Motor neuron (in vitro differentiated cells): Measurements from ENCODE around the gene USP37. TPM values are rescaled to one million over a fixed set of nuclear protein-coding genes. Genes with fewer than 3 reads are reported as not detected.
"Not testable (repeated sequence)": the region's sequence is repeated elsewhere in the genome, so short reads cannot be mapped to it uniquely, and the experiment has no call there.

Experiments used
- ATAC-seq, 8 experiments: fragments of 200-7000 bp; cut with Tn5 transposase; replicated peaks in 6 of 8; 2 replicates each; pipeline ENCODE4 v1.8.0; 2021; ENCODE audit warnings: mild to moderate bottlenecking in 8 of 8, moderate library complexity in 8 of 8
- H3K27ac ChIP-seq, 2 donors: fragments of 250-450 bp; sonication (Bioruptor Pico); 2 replicates each; pipeline ENCODE4 v1.9.0; 2021; ENCODE audit warnings: antibody characterized with exemption in 2 of 2, mild to moderate bottlenecking in 2 of 2, moderate library complexity in 1 of 2
- H3K4me1 ChIP-seq, 2 donors: fragments of 250-450 bp; sonication (Bioruptor Pico); replicated peaks in 1 of 2; 2 replicates each; pipeline ENCODE4 v1.6.1; 2021; ENCODE audit warnings: antibody characterized with exemption in 2 of 2, mild to moderate bottlenecking in 2 of 2, moderate library complexity in 1 of 2
- H3K4me3 ChIP-seq, 5 donors: fragments of 250-450 bp; sonication (Bioruptor Pico); 2 replicates each; pipeline ENCODE4 v1.9.0; 2021; ENCODE audit warnings: antibody characterized with exemption in 5 of 5, mild to moderate bottlenecking in 5 of 5, moderate library complexity in 4 of 5
- WGBS, 10 experiments: fragments of 450-650 bp; shearing (Covaris generic); methylation state at CpG; one replicate each; pipeline ENCODE4 v1.0.0; 2022; 5-methylcytosine and 5-hydroxymethylcytosine counted together
- in situ Hi-C, 9 experiments: fragments of 400-800 bp; cut with MboI; loops; one replicate each; pipeline ENCODE4 v1.15.0; 2021; ENCODE audit warnings: low sequenced_read_pairs in 9 of 9, low pct_unique_long_range_greater_than_20kb in 2 of 9; ENCODE audit not compliant: unreplicated experiment in 9 of 9
- total RNA-seq, 8 experiments: library from RNA; unstranded; fragments of 300-600 nt; gene quantifications; 2 replicates each; pipeline versions ENCODE4 v1.2.3 to v1.2.4, GENCODE V29; 2022

The USP37 gene
- total RNA-seq, 8 experiments from 2014 or later: 5.0 to 20.7 (median 14.3) TPM

DNA sequence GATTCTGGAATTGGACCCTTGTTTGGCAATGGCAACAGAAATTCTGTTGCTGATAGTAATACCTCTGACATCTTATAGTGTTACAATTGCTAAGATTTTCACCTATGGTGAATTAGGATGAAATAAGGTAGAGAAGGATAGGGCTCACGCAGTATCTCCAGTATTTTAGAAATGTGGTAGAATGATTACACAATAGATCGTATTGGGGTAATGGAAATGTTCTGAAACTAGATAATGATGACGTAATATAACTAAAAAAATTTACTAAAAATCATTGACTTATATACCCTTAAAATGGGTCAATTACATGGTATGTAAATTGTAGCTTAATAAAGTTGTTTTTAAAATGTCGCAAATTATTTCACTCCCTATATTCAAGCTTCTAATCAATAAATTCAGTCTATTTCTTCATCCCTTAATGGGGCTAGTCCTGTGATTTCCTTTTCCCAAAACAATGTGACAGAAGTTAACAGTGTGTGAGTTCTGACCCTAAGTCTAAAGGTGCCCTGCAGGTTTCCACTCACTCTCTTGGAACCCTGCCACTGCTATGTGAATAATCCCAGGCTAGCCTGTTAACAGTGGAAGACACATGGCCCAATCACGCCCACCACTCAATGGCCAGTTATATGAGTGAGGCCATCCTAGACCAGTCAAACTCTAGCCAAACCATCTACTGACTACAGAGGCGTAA lies 31.2 kb downstream of the USP37 start:
- Histone ChIP-seq H3K27ac (no peak overlapping the region), H3K4me3 (no peak overlapping the region), H3K4me1 (no peaks in the 10 kb centered on the region)
- in situ Hi-C loops: no loop called here
- 78 to 100% (median 89%) methylated on average over 1 to 6 of the region's 6 CpGs for WGBS, 10 experiments
- no peak for ATAC-seq

- no peaks in the 10 kb centered on the region for H3K4me1 ChIP-seq
- WGBS, 10 experiments: 90 to 100% (median 100%) methylated on average over 2 of the region's 2 CpGs
- no peak overlapping the region for H3K27ac ChIP-seq
- H3K4me3 ChIP-seq: no peak overlapping the region
- in situ Hi-C loops: no loop called here
- ATAC-seq: no peak
Observed at GRCh38 chr2:218529990-218530389, 38.2 kb downstream of the USP37 start.

GRCh38 chr2:218528409-218528808 lies 39.7 kb downstream of the USP37 start:
- WGBS, 10 experiments: no CpG with 5 or more reads among the region's 2 CpGs
- H3K4me1 ChIP-seq, in situ Hi-C loops, H3K27ac ChIP-seq, H3K4me3 ChIP-seq, ATAC-seq: not testable (repeated sequence)

GRCh38 chr2:218523651-218524050 lies 44.5 kb downstream of the USP37 start:
- no peak for ATAC-seq

GRCh38 chr2:218518876-218519275 lies 49.3 kb downstream of the USP37 start:
- in situ Hi-C loops: no loop called here

More at GRCh38 chr2:218523651-218524050, 44.5 kb downstream of the USP37 start:
- in situ Hi-C loops: no loop called here
- H3K4me1 ChIP-seq: no peaks in the 10 kb centered on the region
- no peak overlapping the region for H3K4me3 ChIP-seq
- H3K27ac ChIP-seq: no peak overlapping the region
- 100% methylated on average over 1 of the region's 1 CpG; no CpG with 5 or more reads in 4 of the 10 experiments for WGBS, 10 experiments

DNA sequence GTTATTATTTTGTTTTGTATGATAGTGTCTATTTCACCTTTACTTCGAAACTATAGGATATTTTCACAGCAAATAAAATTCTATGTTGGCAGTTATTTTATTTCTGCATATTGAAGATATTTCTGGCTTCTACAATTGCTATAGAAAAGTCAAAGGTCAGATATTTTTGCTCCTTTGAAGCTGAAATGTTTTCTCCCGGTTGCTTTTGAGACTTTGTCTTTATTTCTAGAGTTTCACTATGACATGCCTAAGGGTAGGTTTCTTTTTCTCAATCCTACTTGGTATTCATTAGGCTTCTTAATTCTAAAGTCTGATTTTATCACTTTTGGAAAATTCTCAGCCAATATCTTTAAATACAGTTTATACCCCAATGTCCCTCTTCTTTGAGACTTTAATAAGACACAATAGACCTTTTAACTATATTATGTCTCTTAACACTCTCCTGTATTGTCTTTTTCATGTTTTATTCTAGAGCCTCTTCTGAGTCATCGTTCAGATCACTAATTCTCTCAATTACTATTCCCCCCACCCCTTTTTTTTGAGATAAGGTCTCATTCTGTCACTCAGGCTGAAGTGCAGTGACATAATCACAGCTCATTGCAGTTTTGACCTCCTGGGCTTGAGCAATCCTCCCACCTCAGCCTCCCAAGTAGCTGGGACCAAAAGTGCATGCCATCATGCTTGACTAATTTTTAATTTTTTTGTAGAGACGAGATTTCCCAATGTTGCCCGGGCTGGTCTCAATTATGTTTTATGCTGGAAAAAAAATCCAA lies 50.5 kb downstream of the USP37 start:
- in situ Hi-C loops: no loop called here
- H3K27ac ChIP-seq: no peak overlapping the region
- H3K4me3 ChIP-seq: no peak overlapping the region
- H3K4me1 ChIP-seq: no peaks in the 10 kb centered on the region
- no peak for ATAC-seq
- WGBS, 10 experiments: 59 to 98% (median 85%) methylated on average over 1 to 5 of the region's 5 CpGs

More at GRCh38 chr2:218518876-218519275, 49.3 kb downstream of the USP37 start:
- Histone ChIP-seq H3K4me3 (no peak overlapping the region), H3K4me1 (no peaks in the 10 kb centered on the region), H3K27ac (no peak overlapping the region)
- no peak for ATAC-seq
- 33 to 100% (median 100%) methylated on average over 1 of the region's 1 CpG; no CpG with 5 or more reads in 4 of the 10 experiments for WGBS, 10 experiments

GRCh38 chr2:218516614-218517013 lies 51.5 kb downstream of the USP37 start:
- no peak overlapping the region for H3K4me3 ChIP-seq
- H3K27ac ChIP-seq: no peak overlapping the region
- no peaks in the 10 kb centered on the region for H3K4me1 ChIP-seq
- WGBS, 10 experiments: 33 to 100% (median 78%) methylated on average over 1 of the region's 1 CpG; no CpG with 5 or more reads in 5 of the 10 experiments
- in situ Hi-C loops: no loop called here
- peak in 3 of 8 experiments; percentile 21 to 49 (median 23) for ATAC-seq

DNA sequence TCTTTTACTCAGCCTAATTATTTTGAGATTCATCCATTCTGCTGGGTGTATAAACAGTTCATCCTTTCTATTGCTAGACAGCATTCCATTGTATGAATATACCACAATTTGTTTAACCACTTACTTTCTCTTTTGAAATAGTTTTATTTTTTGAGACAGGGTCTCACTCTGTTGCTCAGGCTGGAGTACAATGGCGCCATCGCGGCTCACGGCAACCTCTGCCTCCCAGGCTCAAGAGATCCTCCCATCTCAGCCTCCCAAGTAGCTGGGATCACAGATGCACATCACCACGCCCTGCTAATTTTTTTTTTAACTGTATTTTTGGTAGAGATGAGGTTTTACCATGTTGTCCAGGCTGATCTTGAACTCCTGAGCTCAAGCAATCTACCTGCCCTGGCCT lies 54.5 kb downstream of the USP37 start:
- in situ Hi-C loops: no loop called here
- Histone ChIP-seq H3K27ac (no peak overlapping the region), H3K4me1 (no peaks in the 10 kb centered on the region), H3K4me3 (no peak overlapping the region)
- 91 to 100% (median 97%) methylated on average over 2 to 5 of the region's 5 CpGs; no CpG with 5 or more reads in 3 of the 10 experiments for whole genome bisulfite sequencing, 10 experiments
- ATAC-seq: no peak

DNA sequence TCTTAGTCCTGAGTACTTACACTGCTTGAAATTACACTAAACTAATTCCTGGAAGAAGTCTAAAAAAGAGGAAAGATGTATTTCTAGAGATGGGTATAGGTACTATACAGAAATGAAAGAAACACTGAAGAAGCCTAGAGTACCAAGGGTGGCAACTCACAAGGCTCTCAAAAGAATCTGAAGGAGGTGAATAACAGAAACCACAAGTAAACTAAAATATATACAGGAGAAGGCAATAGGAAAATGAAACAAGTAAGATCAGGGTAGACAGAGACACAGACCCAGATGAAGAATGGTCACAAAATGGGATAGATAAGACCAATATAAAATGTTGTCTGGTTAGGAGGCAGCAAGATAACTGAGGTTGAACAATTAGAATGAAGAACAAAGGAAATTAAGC lies 59.9 kb downstream of the USP37 start:
- ATAC-seq: no peak
- Histone ChIP-seq H3K27ac (no peak overlapping the region), H3K4me1 (no peaks in the 10 kb centered on the region), H3K4me3 (no peak overlapping the region)
- in situ Hi-C loops: no loop called here

DNA sequence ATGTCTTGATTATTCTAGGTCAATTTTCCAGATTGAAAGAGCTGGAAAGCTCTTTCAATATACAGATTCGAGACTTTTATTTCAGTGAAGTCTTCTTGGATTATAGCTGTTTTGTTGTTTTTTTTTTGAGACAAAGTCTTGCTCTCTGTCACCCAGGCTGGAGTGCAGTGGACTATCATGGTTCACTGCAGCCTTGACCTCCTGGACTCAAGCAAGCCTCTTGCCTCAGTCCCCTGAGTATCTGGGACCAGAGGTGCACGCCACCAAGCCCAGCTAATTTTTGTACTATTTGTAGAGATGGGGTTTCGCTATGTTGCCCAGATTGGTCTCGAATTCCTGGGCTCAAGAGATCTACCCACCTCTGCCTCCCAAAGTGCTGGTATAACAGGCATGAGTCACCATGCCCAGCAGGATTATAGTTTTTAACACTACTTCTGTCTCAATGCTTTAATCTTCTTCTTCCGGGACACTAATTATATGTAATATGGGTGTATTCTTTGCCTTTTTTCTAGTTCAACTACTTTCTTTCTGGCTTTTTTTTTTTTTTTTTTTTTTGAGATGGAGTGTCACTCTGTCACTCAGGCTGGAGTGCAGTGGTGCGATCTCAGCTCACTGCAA lies 62.3 kb downstream of the USP37 start:
- WGBS, 10 experiments: 93 to 100% (median 100%) methylated on average over 1 to 6 of the region's 6 CpGs; no CpG with 5 or more reads in 3 of the 10 experiments
- no peak overlapping the region for H3K4me3 ChIP-seq
- no peaks in the 10 kb centered on the region for H3K4me1 ChIP-seq
- H3K27ac ChIP-seq: no peak overlapping the region
- in situ Hi-C loops: no loop called here
- no peak for ATAC-seq

DNA sequence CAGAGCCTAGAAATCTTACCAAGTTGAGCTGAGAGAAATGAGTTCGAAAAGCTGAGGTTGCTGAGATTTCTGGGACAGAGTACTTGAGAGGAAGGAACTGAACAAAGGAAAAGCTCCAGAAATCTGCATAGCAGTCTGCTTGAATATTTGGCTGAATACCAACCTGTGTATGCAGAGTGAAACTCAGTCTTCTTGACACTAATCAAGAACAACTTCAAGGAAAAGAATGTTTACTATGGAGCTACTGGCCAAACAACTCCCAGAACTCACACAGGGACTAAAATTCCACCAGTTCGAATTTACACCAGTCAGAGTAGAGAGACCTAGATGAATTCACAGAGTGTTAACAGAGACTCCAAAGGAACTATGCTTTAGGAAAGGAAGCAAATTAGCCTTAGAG lies 66.5 kb downstream of the USP37 start:
- Histone ChIP-seq H3K4me3 (no peak overlapping the region), H3K4me1 (no peaks in the 10 kb centered on the region), H3K27ac (no peak overlapping the region)
- in situ Hi-C loops: no loop called here
- ATAC-seq: peak in 4 of 8 experiments; percentile 52 to 100 (median 98)
- 0 to 100% (median 41%) methylated on average over 1 to 2 of the region's 2 CpGs for WGBS, 10 experiments

DNA sequence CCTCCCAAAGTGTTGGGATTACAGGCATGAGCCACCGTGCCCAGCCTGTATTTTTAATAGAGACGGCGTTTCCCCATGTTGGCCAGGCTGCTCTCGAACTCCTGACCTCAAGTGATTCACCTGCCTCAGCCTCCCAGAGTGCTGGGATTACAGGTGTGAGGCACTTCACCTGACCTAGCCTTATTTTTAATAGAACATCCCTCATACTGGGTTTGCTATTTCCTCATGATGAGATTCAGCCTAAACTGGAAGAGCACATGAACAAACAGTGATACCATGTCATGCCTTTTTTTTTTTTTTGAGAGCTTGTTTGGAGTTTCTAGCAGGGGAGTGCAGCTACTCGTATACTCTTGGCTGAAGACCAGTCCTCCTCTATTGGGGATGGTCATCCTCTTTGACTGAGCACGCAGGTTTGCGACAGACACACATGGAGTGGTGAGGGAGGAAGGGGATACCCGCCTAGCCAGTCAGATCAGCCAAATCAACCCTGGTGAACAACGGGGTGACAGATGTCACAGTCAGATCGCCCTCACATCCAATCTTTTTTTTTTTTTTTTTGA lies 67.6 kb downstream of the USP37 start:
- Histone ChIP-seq H3K27ac (no peak overlapping the region), H3K4me3 (no peak overlapping the region), H3K4me1 (no peaks in the 10 kb centered on the region)
- WGBS, 10 experiments: 95 to 100% (median 100%) methylated on average over 1 to 6 of the region's 10 CpGs; no CpG with 5 or more reads in 3 of the 10 experiments
- in situ Hi-C loops: no loop called here
- no peak for ATAC-seq
